OCI-LY3 (cell line): ENCODE data around the gene MFSD11.
"Not testable (repeated sequence)": the region's sequence is repeated elsewhere in the genome, so short reads cannot be mapped to it uniquely, and the experiment has no call there.

Source experiments
- H2AFZ ChIP-seq: fragments of 200-600, 300-600 bp; shearing (Covaris generic); 2 replicates; pipeline ENCODE4 v1.6.0; 2014; ENCODE audit warnings: antibody characterized with exemption, low read depth, low read length
- H3K27ac ChIP-seq: fragments of 200-600, 300-600 bp; sonication (generic); 2 replicates; pipeline ENCODE4 v1.5.1; 2014; ENCODE audit warnings: mild to moderate bottlenecking, low read length, moderate library complexity, mixed read lengths
- H3K27me3 ChIP-seq: fragments of 200-600, 300-600 bp; sonication (generic); 2 replicates; pipeline ENCODE4 v1.6.1; 2014; ENCODE audit warnings: low read depth, low read length, mixed read lengths
- H3K36me3 ChIP-seq: fragments of 200-600, 300-600 bp; sonication (generic); replicated peaks from 2 replicates; pipeline ENCODE3; 2014; ENCODE audit warnings: low read depth, low read length, mixed read lengths
- H3K4me1 ChIP-seq: fragments of 300-600, 200-600 bp; sonication (generic); 2 replicates; pipeline ENCODE4 v1.6.1; 2014; ENCODE audit warnings: low read length, mixed read lengths
- H3K4me2 ChIP-seq: fragments of 200-600, 300-600 bp; sonication (generic); 2 replicates; pipeline ENCODE4 v1.6.1; 2014; ENCODE audit warnings: low read length, mixed read lengths
- H3K4me3 ChIP-seq: fragments of 300-600, 200-600 bp; sonication (generic); 2 replicates; pipeline ENCODE4 v1.5.1; 2014; ENCODE audit warnings: antibody characterized with exemption, mild to moderate bottlenecking, low read length, moderate library complexity
- H3K79me2 ChIP-seq: fragments of 300-600, 200-600 bp; shearing (Covaris generic); 2 replicates; pipeline ENCODE4 v1.6.1; 2014; ENCODE audit warnings: mild to moderate bottlenecking, low read length, mixed read lengths
- H3K9ac ChIP-seq: fragments of 300-600, 200-600 bp; shearing (Covaris generic); 2 replicates; pipeline ENCODE4 v1.6.0; 2014; ENCODE audit warnings: mild to moderate bottlenecking, low read length, moderate library complexity
- H3K9me3 ChIP-seq: fragments of 200-600, 300-600 bp; shearing (Covaris generic); 2 replicates; pipeline ENCODE4 v1.6.1; 2014; ENCODE audit warnings: low read length, mixed read lengths; ENCODE audit not compliant: insufficient read depth
- H4K20me1 ChIP-seq: fragments of 200-600, 300-600 bp; sonication (generic); 2 replicates; pipeline ENCODE4 v1.6.1; 2016; ENCODE audit warnings: low read length, mixed read lengths; ENCODE audit not compliant: insufficient read depth
- CTCF ChIP-seq: fragments of 200-600, 300-600 bp; sonication (generic); IDR thresholded peaks from 2 replicates; pipeline ENCODE4 v1.5.1; 2014; ENCODE audit warnings: antibody characterized with exemption, low read length, low read depth
- EZH2phosphoT487 ChIP-seq: fragments of 200-600 bp; shearing (Covaris generic); IDR thresholded peaks from 2 replicates; pipeline ENCODE4 v1.6.1; 2018; ENCODE audit warnings: antibody characterized with exemption, mixed run types, low read depth

The MFSD11 gene

GRCh38 chr17:76742958-76743357 is 5.0 kb downstream of the MFSD11 start:
- no peak overlapping the region for H3K4me2 ChIP-seq
- H3K79me2 ChIP-seq: peaks cover 9% of the 10 kb centered on the region
- H4K20me1 ChIP-seq: no peaks in the 10 kb centered on the region
- no peak overlapping the region for H3K27ac ChIP-seq
- no peak overlapping the region for H3K4me3 ChIP-seq
- no peaks in the 10 kb centered on the region for H3K9me3 ChIP-seq
- peaks cover 17% of the 10 kb centered on the region for H3K36me3 ChIP-seq
- no peaks in the 10 kb centered on the region for H3K27me3 ChIP-seq
- no peak overlapping the region for H3K9ac ChIP-seq
- H2AFZ ChIP-seq: no peak overlapping the region
- H3K4me1 ChIP-seq: peaks cover 7% of the 10 kb centered on the region
- TF ChIP-seq CTCF: no peak
- TF ChIP-seq EZH2phosphoT487: no peak

GRCh38 chr17:76744747-76745146 is 6.8 kb downstream of the MFSD11 start:
- H3K36me3 ChIP-seq: peaks cover 17% of the 10 kb centered on the region
- H3K27me3 ChIP-seq: no peaks in the 10 kb centered on the region
- no peak overlapping the region for H3K27ac ChIP-seq
- H3K4me2 ChIP-seq: no peak overlapping the region
- TF ChIP-seq CTCF (no peak), EZH2phosphoT487 (no peak)
- H3K9me3 ChIP-seq: no peaks in the 10 kb centered on the region
- no peak overlapping the region for H3K9ac ChIP-seq
- H3K4me3 ChIP-seq: no peak overlapping the region
- H3K79me2 ChIP-seq: no peaks in the 10 kb centered on the region
- no peaks in the 10 kb centered on the region for H4K20me1 ChIP-seq
- no peaks in the 10 kb centered on the region for H3K4me1 ChIP-seq
- no peak overlapping the region for H2AFZ ChIP-seq

GRCh38 chr17:76745785-76746184 is 7.9 kb downstream of the MFSD11 start:
- not testable (repeated sequence) for H3K27me3 ChIP-seq, H3K9ac ChIP-seq, H3K27ac ChIP-seq, H3K4me1 ChIP-seq, H4K20me1 ChIP-seq, H2AFZ ChIP-seq, H3K79me2 ChIP-seq, H3K9me3 ChIP-seq, H3K4me3 ChIP-seq, H3K4me2 ChIP-seq
- peaks cover 17% of the 10 kb centered on the region for H3K36me3 ChIP-seq

- H2AFZ ChIP-seq: no peak overlapping the region
- no peaks in the 10 kb centered on the region for H3K79me2 ChIP-seq
- no peak overlapping the region for H3K9ac ChIP-seq
- no peaks in the 10 kb centered on the region for H3K27me3 ChIP-seq
- no peak for TF ChIP-seq EZH2phosphoT487
- TF ChIP-seq CTCF: no peak
- no peak overlapping the region for H3K4me2 ChIP-seq
- no peak overlapping the region for H3K27ac ChIP-seq
- peaks cover 13% of the 10 kb centered on the region for H3K36me3 ChIP-seq
- H3K9me3 ChIP-seq: no peaks in the 10 kb centered on the region
- peaks cover 4% of the 10 kb centered on the region for H3K4me1 ChIP-seq
- no peaks in the 10 kb centered on the region for H4K20me1 ChIP-seq
- no peak overlapping the region for H3K4me3 ChIP-seq
These were observed 9.9 kb downstream of the MFSD11 start for GRCh38 chr17:76747716-76748363.
